Mammary epithelial cell (primary cell): Measurements from ENCODE around the gene COL12A1.

Source experiments
- CTCF ChIP-seq, 2 donors: IDR thresholded peaks in 1 of 2; conservative IDR thresholded peaks in 1 of 2; 2 replicates each; pipeline ENCODE4 v1.5.1; 2011 to 2012; ENCODE audit warnings: inconsistent platforms in 2 of 2, low read length in 2 of 2, mild to moderate bottlenecking in 2 of 2, control low read depth in 1 of 2, low read depth in 1 of 2; ENCODE audit not compliant: insufficient read depth in 1 of 2; ENCODE audit errors: extremely low read depth in 1 of 2
- EZH2 ChIP-seq: IDR thresholded peaks from 2 replicates; pipeline ENCODE4 v1.6.1; 2012; ENCODE audit warnings: low read length, inconsistent platforms, borderline replicate concordance

GRCh38 chr6:75209184-75209723, 3.4 kb upstream of the COL12A1 start:
- TF ChIP-seq CTCF (conservative IDR thresholded peaks at IDR 0.05 in 1 of 2, IDR thresholded peaks at IDR 0.05 in 1 of 2; ENCODE audit: extremely low read depth in 1 of 2, insufficient read depth in 1 of 2, low read depth in 1 of 2, low read length in 2 of 2) (no peak), EZH2 (no peak)
